ENCODE measurements around the gene ZNF335. TPM values are rescaled to one million over a fixed set of nuclear protein-coding genes. Genes with fewer than 3 reads are reported as not detected.

The ZNF335 gene
- total and polyA plus RNA-seq, 2 experiments from 2014 or later: 6.9 to 10.8 TPM

DNA sequence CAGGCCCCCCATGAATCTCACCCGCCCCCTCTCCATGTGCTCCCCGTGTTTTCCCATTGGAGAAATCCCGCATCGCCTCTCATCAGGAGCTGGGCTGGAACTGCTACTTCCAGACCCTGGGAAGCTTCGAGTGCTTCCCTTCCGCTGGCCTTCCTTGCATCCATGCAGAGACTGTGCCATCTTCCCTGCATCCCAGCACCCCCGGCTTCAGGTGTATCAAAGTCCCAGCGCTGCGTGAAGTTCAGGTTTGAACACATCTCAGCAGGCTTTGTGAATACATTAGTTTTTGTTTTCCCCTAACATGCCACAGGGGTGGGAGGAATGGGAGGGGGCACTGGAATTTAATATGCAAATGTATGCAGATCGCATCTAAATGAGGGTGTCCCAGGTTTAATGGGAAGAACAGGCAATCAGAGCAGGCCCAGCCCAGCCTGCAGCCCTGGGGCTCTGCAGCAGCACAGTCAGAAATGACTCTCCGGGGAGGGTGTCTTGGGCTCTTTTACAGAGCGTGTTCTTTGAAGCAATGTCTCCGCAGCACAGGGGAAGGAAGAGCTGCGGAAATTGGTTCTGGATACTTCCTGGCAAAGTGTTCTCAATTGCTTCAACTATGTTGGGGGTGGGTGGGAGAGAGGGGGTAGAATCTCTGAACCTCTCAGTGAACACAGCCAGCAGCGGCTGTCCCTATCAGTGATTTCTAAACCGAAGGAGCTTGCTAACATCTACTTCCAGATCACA is 28.4 kb upstream of the ZNF335 start:
- H3K27ac ChIP-seq: no peak overlapping the region
- H3K79me2 ChIP-seq (ENCODE audit: insufficient read depth): no peaks in the 10 kb centered on the region
- H3K9ac ChIP-seq: no peak overlapping the region
- no peaks in the 10 kb centered on the region for H3K9me2 ChIP-seq (ENCODE audit: insufficient read depth)
- no peaks in the 10 kb centered on the region for H3K36me3 ChIP-seq (ENCODE audit: low read depth)
- H3K4me3 ChIP-seq: no peak overlapping the region
- peaks cover 30% of the 10 kb centered on the region for H3K27me3 ChIP-seq (replicated peaks; ENCODE audit: insufficient read depth)
- in situ Hi-C loops (cut with MboI): loop anchor here (25.0 kb wide), 1 partner anchor 312 kb away; the partner anchor contains the start of gene CDH22
- no peak overlapping the region for H3K4me2 ChIP-seq (ENCODE audit: unreplicated experiment)
- H3K4me1 ChIP-seq (ENCODE audit: insufficient read depth): no peaks in the 10 kb centered on the region
- no peaks in the 10 kb centered on the region for H4K20me1 ChIP-seq (ENCODE audit: insufficient read depth)
- DNase-seq: no peak
- TF ChIP-seq EZH2 (IDR thresholded peaks at IDR 0.05; ENCODE audit: insufficient read depth, poor library complexity, severe bottlenecking) (no peak), EZH2phosphoT487 (IDR thresholded peaks at IDR 0.05; ENCODE audit: insufficient read depth, low read depth) (no peak)
- H3K9me3 ChIP-seq (ENCODE audit: low read depth): no peaks in the 10 kb centered on the region
- no peak overlapping the region for H2AFZ ChIP-seq
- WGBS, 2 experiments (ENCODE audit: low coverage in 1 of 2, low lambda C conversion rate in 2 of 2, missing lambda C conversion rate in 2 of 2): 21 to 24% methylated on average over 15 to 16 of the region's 16 CpGs
- H3F3A ChIP-seq (ENCODE audit: insufficient read depth): no peaks in the 10 kb centered on the region

DNA sequence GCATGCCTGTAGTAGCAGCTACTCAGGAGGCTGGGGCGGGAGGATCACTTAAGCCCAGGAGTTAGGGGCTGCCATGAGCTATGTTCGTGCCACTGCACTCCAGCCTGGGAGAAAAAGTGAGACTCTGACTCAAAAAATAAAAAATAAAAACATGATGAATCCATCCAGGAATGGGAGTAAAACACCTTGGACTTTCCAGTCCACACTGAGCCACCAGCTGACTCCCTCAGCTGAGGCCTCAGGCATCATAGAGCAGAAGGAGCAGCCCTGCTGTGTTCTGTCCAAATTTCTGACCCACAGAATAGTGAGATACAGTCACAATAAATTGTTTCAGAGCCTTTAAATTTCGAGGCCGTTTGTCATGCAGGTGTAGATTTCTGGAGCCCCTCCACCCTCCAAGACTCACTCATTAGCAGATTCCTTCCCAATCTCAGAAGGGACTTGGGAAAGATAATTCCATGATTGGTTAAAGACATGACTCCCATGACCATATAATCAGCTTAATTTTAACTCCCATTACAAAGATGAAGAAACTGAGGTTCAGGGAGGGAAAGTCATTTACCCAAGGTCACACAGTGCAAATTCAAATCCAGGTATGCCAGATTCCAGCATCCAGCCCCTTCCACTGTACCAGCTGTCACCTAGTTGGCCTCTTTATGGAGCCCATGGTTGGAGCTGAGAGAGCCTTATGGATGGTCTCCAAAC is 27.7 kb upstream of the ZNF335 start:
- Histone ChIP-seq H3K4me3 (no peak overlapping the region), H2AFZ (no peak overlapping the region), H3K27ac (no peak overlapping the region), H3K4me2 (ENCODE audit: unreplicated experiment) (no peak overlapping the region), H3K9ac (no peak overlapping the region), H3K9me3 (ENCODE audit: low read depth) (no peaks in the 10 kb centered on the region), H3K27me3 (replicated peaks; ENCODE audit: insufficient read depth) (peaks cover 30% of the 10 kb centered on the region), H3K9me2 (ENCODE audit: insufficient read depth) (no peaks in the 10 kb centered on the region), H3K36me3 (ENCODE audit: low read depth) (no peaks in the 10 kb centered on the region), H3F3A (ENCODE audit: insufficient read depth) (no peaks in the 10 kb centered on the region), H3K79me2 (ENCODE audit: insufficient read depth) (no peaks in the 10 kb centered on the region), H4K20me1 (ENCODE audit: insufficient read depth) (no peaks in the 10 kb centered on the region), H3K4me1 (ENCODE audit: insufficient read depth) (no peaks in the 10 kb centered on the region)
- TF ChIP-seq EZH2phosphoT487 (IDR thresholded peaks at IDR 0.05; ENCODE audit: insufficient read depth, low read depth) (no peak), EZH2 (IDR thresholded peaks at IDR 0.05; ENCODE audit: insufficient read depth, poor library complexity, severe bottlenecking) (no peak)
- in situ Hi-C loops (cut with MboI): loop anchor here (25.0 kb wide), 1 partner anchor 313 kb away; the partner anchor contains the start of gene CDH22
- no peak for DNase-seq
- WGBS, 2 experiments (ENCODE audit: low coverage in 1 of 2, low lambda C conversion rate in 2 of 2, missing lambda C conversion rate in 2 of 2): 54 to 62% methylated on average over 4 of the region's 4 CpGs

- Histone ChIP-seq H3K79me2 (ENCODE audit: insufficient read depth) (no peaks in the 10 kb centered on the region), H3K9me2 (ENCODE audit: insufficient read depth) (no peaks in the 10 kb centered on the region), H4K20me1 (ENCODE audit: insufficient read depth) (no peaks in the 10 kb centered on the region), H3F3A (ENCODE audit: insufficient read depth) (no peaks in the 10 kb centered on the region), H3K36me3 (ENCODE audit: low read depth) (no peaks in the 10 kb centered on the region), H3K4me3 (no peak overlapping the region), H3K27me3 (replicated peaks; ENCODE audit: insufficient read depth) (peaks cover 30% of the 10 kb centered on the region), H2AFZ (no peak overlapping the region), H3K4me2 (ENCODE audit: unreplicated experiment) (no peak overlapping the region), H3K4me1 (ENCODE audit: insufficient read depth) (0 out of 2 replicates have a peak, but pooled peaks cover 1% of the 10 kb centered on the region), H3K9me3 (ENCODE audit: low read depth) (no peaks in the 10 kb centered on the region), H3K27ac (no peak overlapping the region), H3K9ac (no peak overlapping the region)
- 49 to 50% methylated on average over 4 of the region's 4 CpGs for WGBS, 2 experiments (ENCODE audit: low coverage in 1 of 2, low lambda C conversion rate in 2 of 2, missing lambda C conversion rate in 2 of 2)
- TF ChIP-seq EZH2phosphoT487 (IDR thresholded peaks at IDR 0.05; ENCODE audit: insufficient read depth, low read depth): no peak
- no peak for TF ChIP-seq EZH2 (IDR thresholded peaks at IDR 0.05; ENCODE audit: insufficient read depth, poor library complexity, severe bottlenecking)
- in situ Hi-C loops (cut with MboI): no loop called here
- no peak for DNase-seq
Measured at GRCh38 chr20:45998761-45999160, 26.8 kb upstream of the ZNF335 start.

DNA sequence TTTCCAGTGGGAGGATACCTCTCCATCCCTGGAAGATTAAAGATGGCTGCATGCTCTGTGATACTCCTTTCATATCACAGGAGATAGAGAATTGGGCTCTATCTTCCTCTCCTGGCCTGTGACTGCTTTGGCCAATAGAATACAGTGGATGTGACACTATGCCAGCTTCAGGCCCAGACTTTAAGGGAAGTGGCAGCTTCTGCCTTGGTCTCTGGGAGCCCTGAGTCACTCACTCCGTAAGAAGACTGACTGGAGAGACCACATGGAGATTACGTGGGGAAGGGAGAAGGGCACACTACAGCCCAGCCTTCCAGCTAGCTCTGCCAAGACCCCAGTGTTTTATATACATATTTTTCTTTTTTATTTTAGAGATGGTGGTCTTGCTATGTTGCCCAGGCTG is 26.3 kb upstream of the ZNF335 start:
- Histone ChIP-seq H4K20me1 (ENCODE audit: insufficient read depth) (no peaks in the 10 kb centered on the region), H3K9me2 (ENCODE audit: insufficient read depth) (no peaks in the 10 kb centered on the region), H3K79me2 (ENCODE audit: insufficient read depth) (no peaks in the 10 kb centered on the region), H2AFZ (no peak overlapping the region), H3K4me3 (no peak overlapping the region), H3K27ac (no peak overlapping the region), H3K36me3 (ENCODE audit: low read depth) (no peaks in the 10 kb centered on the region), H3F3A (ENCODE audit: insufficient read depth) (no peaks in the 10 kb centered on the region), H3K27me3 (replicated peaks; ENCODE audit: insufficient read depth) (peaks cover 30% of the 10 kb centered on the region), H3K9me3 (ENCODE audit: low read depth) (no peaks in the 10 kb centered on the region), H3K4me2 (ENCODE audit: unreplicated experiment) (no peak overlapping the region), H3K9ac (no peak overlapping the region), H3K4me1 (ENCODE audit: insufficient read depth) (0 out of 2 replicates have a peak, but pooled peaks cover 3% of the 10 kb centered on the region)
- in situ Hi-C loops (cut with MboI): no loop called here
- no peak for DNase-seq
- WGBS, 2 experiments (ENCODE audit: low coverage in 1 of 2, low lambda C conversion rate in 2 of 2, missing lambda C conversion rate in 2 of 2): 46 to 52% methylated on average over 2 of the region's 2 CpGs
- no peak for TF ChIP-seq EZH2phosphoT487 (IDR thresholded peaks at IDR 0.05; ENCODE audit: insufficient read depth, low read depth)
- TF ChIP-seq EZH2 (IDR thresholded peaks at IDR 0.05; ENCODE audit: insufficient read depth, poor library complexity, severe bottlenecking): no peak
